HG03432 (cell line): Measurements from ENCODE around the gene ETV7.

Experiments used
- ATAC-seq: cut with Tn5 transposase; IDR thresholded peaks from one replicate; pipeline ENCODE4 v1.9.1; 2021; ENCODE audit warnings: mild to moderate bottlenecking, moderate library complexity; ENCODE audit not compliant: unreplicated experiment

ETV7 gene

GRCh38 chr6:36324715-36325114 is 62.8 kb downstream of the ETV7 start:
- ATAC-seq = no peak

GRCh38 chr6:36324191-36324590 is 63.3 kb downstream of the ETV7 start:
- no peak for ATAC-seq

- no peak for ATAC-seq
Measured at GRCh38 chr6:36323062-36323461, 64.4 kb downstream of the ETV7 start.

- ATAC-seq = no peak
Measured at GRCh38 chr6:36322591-36322990, 64.9 kb downstream of the ETV7 start.

GRCh38 chr6:36320475-36320874 is 67.0 kb downstream of the ETV7 start:
- no peak for ATAC-seq

GRCh38 chr6:36319821-36320220 is 67.6 kb downstream of the ETV7 start:
- ATAC-seq = no peak

GRCh38 chr6:36319436-36319762 is 68.1 kb downstream of the ETV7 start:
- no peak for ATAC-seq

- ATAC-seq = no peak
Measured at GRCh38 chr6:36318690-36319435, 68.6 kb downstream of the ETV7 start.

- no peak for ATAC-seq
Measured at GRCh38 chr6:36317623-36318022, 69.8 kb downstream of the ETV7 start.
